ENCODE measurements around the gene RALGDS.
"Not testable (repeated sequence)": the region's sequence is repeated elsewhere in the genome, so short reads cannot be mapped to it uniquely, and the experiment has no call there.

RALGDS gene

DNA sequence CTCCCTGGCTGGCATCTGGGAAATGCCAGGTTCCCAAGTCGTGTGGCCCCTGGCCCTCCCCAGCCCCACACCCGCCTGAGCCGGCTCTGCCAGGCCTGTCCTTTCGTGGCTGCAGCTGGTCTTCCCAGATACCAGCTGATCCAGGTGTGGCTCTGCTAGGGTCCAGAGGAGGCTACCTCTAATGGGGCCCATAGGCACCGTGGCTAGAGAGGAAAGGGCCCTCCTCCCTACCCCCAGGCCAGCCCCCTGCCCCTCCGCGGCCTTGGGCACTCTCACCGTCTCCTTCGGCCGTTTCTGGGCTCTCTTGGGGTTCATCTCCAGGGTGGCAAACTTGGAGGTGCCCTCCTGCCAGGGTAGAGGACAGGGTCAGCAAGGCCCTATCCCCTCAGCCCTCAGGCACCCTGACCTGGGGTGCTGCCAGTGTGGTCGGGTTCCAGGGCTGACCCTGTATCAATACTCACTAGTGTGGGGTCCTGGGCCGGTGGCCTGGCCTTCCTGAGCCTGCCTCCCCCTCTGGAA lies 17.0 kb downstream of the RALGDS start:
- peak; percentile 16 for DNase-seq

DNA sequence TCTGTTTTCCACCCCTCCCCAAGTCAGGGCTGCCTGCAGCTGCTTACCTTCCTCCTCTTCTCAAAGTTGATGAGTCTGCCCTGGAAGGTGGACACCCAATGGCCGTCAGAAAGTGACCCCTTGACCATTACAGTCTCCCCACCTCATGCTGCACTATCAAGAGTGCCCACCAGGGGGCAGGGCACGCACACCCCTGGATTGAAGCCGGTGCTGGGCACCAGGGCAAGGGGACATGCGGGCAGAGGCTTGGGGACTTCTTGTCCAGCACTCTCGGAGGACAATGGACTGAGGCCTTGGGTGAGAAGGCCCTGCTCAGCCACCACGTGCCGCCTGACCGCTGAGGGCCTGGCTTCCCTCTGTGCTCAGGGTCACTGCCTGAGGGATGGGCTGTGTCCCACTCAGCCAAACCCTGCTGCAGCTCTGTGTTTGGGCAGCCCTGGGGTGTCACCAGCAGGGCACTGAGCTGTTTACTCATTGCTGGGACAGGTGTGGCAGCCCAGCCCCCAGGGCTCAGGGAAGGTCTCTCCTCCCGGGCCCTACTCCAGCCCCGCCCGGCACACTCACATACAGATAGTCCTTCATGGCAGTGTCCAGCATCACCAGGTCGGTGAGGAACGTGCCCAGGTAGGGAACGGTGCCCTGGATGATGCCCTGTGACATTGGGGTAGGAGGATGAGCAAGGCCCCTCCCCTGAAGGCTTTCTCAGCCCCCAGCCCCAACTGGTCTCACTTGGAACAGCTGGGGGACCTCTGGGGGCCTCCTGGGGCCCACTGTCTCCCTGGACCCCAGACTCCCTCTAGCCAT lies 17.7 kb downstream of the RALGDS start:
- DNase-seq, result peak; percentile 67

GRCh38 chr9:133102190-133103021 lies 18.6 kb downstream of the RALGDS start:
- peak; percentile 19 for DNase-seq

DNA sequence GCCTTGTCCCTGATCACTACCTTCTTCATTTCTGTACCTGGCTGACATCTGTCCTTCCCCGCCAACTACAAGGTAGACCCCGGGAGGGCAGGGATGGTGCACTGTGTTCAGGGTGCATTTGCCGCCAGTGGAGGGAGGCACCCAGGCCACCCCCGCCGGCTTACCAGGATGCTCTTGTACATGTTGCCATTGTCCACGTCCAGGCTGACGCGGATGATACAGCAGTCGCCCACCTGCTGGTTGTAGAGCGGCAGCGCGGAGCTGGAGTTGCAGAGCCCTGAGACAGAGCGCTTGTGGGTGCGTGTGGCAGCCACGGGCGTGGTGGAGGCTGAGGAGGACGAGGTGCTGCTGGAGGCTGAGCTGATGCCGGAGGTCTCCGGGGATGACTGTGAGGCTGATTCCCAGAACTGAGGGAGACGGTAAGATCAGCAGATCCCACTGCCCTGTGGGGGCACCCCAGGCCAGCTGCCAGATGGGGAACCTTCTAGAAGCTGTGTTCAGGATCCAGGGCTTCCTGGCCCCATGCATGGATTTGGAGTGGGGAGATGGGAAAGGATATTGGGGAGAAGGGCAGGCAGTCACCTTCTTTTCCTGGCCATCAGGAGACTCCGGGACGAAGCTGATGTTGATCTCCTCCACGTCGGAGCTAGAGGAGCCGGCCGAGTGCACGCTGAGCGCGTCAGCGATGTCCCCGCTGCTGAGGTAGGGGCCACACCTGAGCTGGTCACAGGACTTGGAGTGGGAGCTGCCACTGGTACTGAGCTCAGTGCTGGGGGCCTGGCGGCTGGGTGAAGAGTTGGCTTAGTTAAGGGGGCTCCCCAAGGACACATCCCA lies 19.5 kb downstream of the RALGDS start:
- DNase-seq, result peak; percentile 13

- DNase-seq, result peak; percentile 15
Observed at GRCh38 chr9:133100506-133101355, 20.3 kb downstream of the RALGDS start.

DNA sequence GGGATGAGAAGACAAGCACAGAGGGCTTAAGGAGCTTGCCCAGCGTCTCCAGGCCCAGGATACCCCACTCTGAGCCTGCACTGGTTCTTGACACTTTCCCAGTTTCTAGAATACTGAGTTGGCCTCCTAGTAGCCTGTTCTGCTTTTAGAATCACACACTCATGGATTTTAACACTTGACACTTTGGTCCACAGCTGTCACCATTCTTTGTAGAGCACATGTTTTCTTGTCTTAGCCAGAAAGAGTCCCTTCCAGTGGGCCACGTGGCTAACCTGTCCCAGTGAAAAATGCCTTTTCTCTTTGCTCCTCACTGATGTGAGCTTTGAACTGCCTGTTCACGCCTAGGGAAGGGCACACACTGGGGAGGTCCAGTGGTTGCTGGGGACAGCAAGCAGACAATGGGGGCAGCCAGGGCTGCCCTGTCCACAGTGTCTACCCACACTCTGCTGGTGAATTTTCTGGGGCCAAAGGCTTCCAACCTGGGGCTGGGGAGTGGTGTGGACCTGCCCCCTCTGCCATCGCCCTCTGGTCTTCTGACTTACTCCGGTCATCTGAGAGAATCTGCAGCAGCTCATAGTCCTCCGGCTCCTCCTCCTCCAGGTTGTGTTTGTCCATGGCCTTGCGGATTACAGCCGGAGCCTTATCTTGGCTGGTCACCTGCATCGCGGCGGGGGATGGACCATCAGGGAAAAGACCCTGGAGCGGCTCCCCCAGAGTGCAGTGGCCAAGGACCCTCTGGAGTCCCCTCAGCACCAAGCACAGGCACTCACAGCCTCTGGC lies 21.1 kb downstream of the RALGDS start:
- no peak for DNase-seq

GRCh38 chr9:133098871-133099270 lies 22.2 kb downstream of the RALGDS start:
- peak; percentile 13 for DNase-seq

- peak; percentile 16 for DNase-seq
Observed at GRCh38 chr9:133098104-133098754, 22.8 kb downstream of the RALGDS start.

DNA sequence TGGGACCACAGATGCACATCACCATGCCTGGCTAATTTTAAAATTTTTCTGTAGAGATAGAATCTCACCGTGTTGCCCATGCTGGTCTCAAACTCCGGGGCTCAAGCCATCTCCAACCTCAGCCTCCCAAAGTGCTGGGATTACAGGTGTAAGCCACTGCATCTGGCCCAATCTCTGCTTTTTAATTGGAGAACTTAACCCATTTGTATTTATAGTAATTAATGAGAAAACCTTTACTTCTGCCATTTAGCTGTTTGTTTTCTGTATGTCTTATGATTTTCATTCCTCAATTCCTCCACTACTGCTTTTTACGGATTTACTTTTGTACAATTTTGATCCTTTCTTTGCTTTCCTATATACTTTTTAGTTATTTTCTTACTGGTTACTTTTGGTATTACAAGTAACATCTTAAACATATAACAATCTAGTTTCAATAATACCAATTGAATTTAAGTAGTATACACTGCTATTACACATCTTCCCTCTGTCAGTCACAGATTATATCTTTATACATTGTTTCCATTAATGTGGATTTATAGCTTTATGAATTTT lies 26.1 kb downstream of the RALGDS start:
- DNase-seq, result no peak

GRCh38 chr9:133094351-133094750 lies 26.7 kb downstream of the RALGDS start:
- DNase-seq, result not testable (repeated sequence)

GRCh38 chr9:133090752-133091385 lies 30.2 kb downstream of the RALGDS start:
- DNase-seq, result no peak

DNA sequence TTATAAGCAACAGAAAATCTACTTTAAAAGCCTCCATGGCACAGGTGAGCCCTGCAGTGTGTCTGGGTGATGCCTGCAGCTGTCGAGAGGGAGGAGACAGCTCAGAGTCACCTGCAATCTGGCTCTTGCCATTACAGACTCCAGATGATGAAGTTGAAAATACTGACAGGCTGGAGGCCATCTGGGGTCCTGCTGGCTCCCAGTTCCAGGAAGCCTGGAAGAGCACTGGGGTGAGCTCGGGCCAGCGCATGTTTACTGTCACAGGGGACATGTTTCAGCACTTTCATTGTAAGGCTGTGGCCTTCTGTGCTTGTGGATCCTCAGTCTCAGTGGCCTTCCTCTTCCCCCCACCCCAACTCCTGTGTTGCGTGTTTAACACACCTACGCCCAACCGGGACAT lies 30.9 kb downstream of the RALGDS start:
- no peak for DNase-seq

DNA sequence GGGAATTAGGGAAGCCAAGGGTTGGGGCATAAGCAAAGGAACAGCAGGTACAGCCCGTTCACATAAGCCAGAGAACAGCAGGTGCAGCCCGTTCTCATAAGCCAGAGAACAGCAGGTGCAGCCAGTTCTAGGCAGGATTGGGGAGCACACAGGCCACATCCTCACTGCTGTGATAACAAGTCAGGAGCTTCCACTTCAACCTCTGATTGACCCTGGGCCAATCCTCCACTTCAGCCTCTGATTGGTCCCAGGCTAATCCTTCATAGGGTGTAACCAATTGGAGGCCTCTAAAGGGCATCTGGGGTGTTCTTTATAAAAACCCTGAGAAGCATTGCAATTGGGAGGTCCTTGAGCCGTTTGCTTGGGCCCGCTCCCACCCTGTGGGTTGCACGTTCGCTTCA lies 31.8 kb downstream of the RALGDS start:
- no peak for DNase-seq

DNA sequence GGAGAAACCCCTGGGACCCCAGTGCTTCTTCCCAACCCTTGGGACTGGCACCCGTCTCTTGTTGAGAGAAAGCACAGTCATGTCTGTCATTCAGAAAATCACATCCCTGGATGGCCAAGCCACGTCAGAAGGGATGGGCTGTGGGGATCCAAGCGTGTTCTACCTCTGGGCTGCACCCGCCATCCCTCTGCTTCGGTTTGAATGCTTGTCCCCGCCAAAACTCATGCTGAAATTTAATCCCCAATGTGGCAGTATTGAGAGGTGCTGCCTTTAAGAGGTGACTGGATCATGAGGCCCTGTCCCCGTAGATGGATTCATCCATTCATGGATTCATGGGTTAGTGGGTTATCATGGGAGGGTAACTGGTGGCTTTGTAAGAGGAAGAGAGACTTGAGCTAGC lies 32.3 kb downstream of the RALGDS start:
- DNase-seq, result no peak

DNA sequence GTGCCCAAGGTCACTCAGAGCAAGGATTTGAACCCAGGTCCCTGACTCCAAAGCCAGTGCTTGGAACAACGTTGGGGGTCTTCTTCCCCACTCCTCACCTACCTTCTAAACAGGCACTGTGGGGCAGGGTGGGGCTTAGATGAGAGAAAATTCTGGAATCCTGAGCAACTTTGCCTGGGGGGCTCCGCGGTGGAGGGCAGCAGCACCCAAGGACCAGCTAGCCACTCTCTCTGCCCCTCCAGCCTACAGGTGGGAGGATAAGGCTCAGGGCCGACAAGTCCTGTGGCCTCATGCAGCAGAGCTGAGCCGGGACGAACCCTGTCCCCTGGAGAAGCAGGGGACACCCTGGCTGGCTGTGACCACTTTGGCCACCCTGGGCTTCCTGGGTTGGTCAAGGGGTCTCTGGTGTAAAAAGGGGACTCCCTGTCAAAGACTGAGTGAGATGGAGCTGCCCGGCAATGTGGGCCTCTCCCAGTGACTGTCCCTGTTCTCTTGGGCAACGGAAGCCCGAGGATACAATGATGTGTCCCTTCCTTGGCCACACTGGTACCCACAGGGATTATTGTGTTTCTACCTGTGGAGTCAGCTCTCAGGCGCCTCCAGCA lies 32.8 kb downstream of the RALGDS start:
- no peak for DNase-seq

DNA sequence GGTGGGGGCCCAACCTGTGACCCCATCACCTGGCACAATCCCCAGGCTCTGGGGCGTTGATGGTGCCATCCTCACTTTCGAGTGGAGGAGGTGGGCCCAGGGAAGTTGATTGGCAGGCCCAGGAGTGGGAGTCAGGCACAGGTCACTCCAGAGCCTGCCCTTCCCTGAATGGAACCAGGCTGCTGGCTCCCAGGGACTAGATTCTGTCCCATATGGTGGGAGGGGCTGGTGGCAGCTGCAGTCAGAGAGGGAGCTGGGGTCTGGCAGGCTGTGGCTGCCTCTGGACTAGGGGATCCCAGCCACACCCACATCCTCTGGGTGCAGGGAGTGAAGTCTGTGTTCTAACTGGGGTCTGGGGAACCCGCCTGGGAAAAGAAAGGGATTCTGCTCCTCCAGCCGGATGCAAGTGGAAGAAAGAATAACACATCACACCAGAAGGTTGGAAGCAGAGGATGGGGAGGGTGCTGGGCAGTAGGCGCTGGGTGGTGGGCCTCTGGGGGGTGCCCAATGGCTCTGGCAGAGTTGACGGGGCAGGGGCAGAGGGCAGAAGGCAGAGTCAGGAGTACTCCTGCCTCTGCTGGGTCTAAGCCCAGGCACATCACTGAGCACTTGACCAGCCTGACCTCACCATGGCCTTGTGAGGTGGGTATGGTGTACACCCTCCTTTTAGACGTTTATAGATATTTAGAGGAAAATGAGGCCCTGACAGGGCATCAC lies 33.5 kb downstream of the RALGDS start:
- no peak for DNase-seq

DNA sequence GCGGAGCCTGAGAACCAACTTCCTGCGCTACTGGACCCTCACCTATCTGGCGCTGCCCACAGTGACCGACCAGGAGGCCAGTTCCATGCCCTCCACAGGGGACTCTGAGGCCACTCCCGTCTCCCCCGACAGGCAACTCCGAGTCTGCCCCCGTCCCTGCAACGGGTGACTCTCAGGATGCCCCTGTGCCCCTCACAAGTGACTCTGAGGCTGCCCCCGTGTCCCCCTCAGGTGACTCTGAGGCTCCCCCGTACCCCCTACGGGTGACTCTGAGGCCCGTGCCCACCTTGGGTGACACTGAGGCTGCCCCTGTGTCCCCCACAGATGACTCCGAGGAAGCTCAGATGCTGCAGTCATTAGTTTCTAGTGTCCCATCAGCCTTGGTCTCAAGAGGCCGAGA lies 34.1 kb downstream of the RALGDS start:
- no peak for DNase-seq

GRCh38 chr9:133086212-133086860 lies 34.7 kb downstream of the RALGDS start:
- not testable (repeated sequence) for DNase-seq

Measured in activated T-cell treated with anti-CD3 and anti-CD28 coated beads, Interleukin-2, amount 50 U/mL, for 1 hour (primary cell).